Gastroesophageal sphincter (tissue), 3 donors: Measurements from ENCODE around the gene INHA.

Experiments used
- POLR2A ChIP-seq, 2 donors: fragments of 450-650 bp; IDR thresholded peaks; one replicate each; pipeline ENCODE4 v1.6.1; 2017; ENCODE audit warnings: antibody characterized with exemption in 2 of 2, mild to moderate bottlenecking in 2 of 2, moderate library complexity in 1 of 2
- POLR2AphosphoS5 ChIP-seq: sonication (generic); formaldehyde crosslinking; IDR thresholded peaks from one replicate; pipeline ENCODE4 v1.6.1; 2017; ENCODE audit warnings: antibody characterized with exemption
- TF ChIP-seq, protein P1 (sequence below), 4 experiments: fragments of 200-600 bp in 2 of 4; fragments of 450-650 bp in 2 of 4; sonication (generic) in 1 of 4; IDR thresholded peaks; one replicate each; pipeline ENCODE4 v1.5.1; 2017 to 2019; ENCODE audit warnings: antibody characterized with exemption in 4 of 4, mild to moderate bottlenecking in 2 of 4, moderate library complexity in 2 of 4

DNA sequence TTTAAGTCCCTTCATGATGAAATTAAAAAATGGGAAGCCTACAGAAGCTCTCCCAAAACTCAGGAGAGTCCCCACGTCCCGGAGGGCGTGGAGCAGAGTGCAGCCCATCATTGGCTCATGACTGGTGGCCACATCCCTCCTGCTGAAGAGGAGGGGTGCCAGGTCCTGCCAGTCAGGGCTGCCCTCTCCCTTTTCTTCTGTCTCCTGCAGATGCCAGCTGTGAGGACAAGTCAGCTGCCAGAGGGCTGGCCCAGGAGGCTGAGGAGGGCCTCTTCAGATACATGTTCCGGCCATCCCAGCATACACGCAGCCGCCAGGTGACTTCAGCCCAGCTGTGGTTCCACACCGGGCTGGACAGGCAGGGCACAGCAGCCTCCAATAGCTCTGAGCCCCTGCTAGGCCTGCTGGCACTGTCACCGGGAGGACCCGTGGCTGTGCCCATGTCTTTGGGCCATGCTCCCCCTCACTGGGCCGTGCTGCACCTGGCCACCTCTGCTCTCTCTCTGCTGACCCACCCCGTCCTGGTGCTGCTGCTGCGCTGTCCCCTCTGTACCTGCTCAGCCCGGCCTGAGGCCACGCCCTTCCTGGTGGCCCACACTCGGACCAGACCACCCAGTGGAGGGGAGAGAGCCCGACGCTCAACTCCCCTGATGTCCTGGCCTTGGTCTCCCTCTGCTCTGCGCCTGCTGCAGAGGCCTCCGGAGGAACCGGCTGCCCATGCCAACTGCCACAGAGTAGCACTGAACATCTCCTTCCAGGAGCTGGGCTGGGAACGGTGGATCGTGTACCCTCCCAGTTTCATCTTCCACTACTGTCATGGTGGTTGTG is 2.6 kb downstream of the INHA start:
- TF ChIP-seq POLR2AphosphoS5 (no peak), POLR2A (IDR thresholded peaks at IDR 0.05) (no peak)
- TF ChIP-seq, protein P1, sequence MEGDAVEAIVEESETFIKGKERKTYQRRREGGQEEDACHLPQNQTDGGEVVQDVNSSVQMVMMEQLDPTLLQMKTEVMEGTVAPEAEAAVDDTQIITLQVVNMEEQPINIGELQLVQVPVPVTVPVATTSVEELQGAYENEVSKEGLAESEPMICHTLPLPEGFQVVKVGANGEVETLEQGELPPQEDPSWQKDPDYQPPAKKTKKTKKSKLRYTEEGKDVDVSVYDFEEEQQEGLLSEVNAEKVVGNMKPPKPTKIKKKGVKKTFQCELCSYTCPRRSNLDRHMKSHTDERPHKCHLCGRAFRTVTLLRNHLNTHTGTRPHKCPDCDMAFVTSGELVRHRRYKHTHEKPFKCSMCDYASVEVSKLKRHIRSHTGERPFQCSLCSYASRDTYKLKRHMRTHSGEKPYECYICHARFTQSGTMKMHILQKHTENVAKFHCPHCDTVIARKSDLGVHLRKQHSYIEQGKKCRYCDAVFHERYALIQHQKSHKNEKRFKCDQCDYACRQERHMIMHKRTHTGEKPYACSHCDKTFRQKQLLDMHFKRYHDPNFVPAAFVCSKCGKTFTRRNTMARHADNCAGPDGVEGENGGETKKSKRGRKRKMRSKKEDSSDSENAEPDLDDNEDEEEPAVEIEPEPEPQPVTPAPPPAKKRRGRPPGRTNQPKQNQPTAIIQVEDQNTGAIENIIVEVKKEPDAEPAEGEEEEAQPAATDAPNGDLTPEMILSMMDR (IDR thresholded peaks at IDR 0.05), result no peak
